IMR-90 (cell line): ENCODE data around the gene DDX39A. TPM values are rescaled to one million over a fixed set of nuclear protein-coding genes. Genes with fewer than 3 reads are reported as not detected.
A peak's percentile ranks its signal among the peaks of the same experiment; 100 is the strongest.
"Not testable (repeated sequence)": the region's sequence is repeated elsewhere in the genome, so short reads cannot be mapped to it uniquely, and the experiment has no call there.

Experiments used
- ATAC-seq: fragments of 200-7000 bp; cut with Tn5 transposase; 2 replicates; pipeline ENCODE4 v1.9.1; 2020; ENCODE audit warnings: low read depth, mild to moderate bottlenecking, moderate library complexity
- BruUV-seq: library from RNA; stranded (reverse); fragments of 400-500 nt; replicated peaks from 2 replicates; lab custom pipeline; 2021; lab: Mats Ljungman, UMichigan
- CTCF ChIA-PET: fragments of 300-600 bp; formaldehyde crosslinking; extraction: SDS; loops from one replicate; lab custom pipeline; 2021; ENCODE audit warnings: antibody characterized with exemption; lab: Yijun Ruan, JAX
- POLR2A ChIA-PET: fragments of 300-600 bp; sonication (Branson Sonifier 250); formaldehyde crosslinking; loops from one replicate; lab custom pipeline; 2022; ENCODE audit warnings: antibody characterized with exemption; ENCODE audit not compliant: unreplicated experiment; lab: Charles Lee
- DNase-seq: peaks from one replicate; pipeline ENCODE4 v3.0.0; 2013
- H2AFZ ChIP-seq: replicated peaks from 2 replicates; pipeline ENCODE3; 2013; ENCODE audit warnings: low read length, mild to moderate bottlenecking; ENCODE audit not compliant: poor library complexity
- H2AK5ac ChIP-seq: 2 replicates; pipeline ENCODE4 v1.6.1; 2013; ENCODE audit warnings: low read depth, low read length, inconsistent platforms
- H2AK9ac ChIP-seq: replicated peaks from 2 replicates; pipeline ENCODE3; 2013; ENCODE audit warnings: mild to moderate bottlenecking, low read depth, low read length, moderate library complexity; ENCODE audit not compliant: poor library complexity
- H2BK120ac ChIP-seq: 2 replicates; pipeline ENCODE4 v1.6.1; 2013; ENCODE audit warnings: low read depth, low read length, inconsistent platforms
- H2BK15ac ChIP-seq: 3 replicates; pipeline ENCODE4 v1.6.1; 2013; ENCODE audit warnings: low read depth, low read length, inconsistent platforms
- H2BK20ac ChIP-seq: 2 replicates; pipeline ENCODE4 v1.6.1; 2013; ENCODE audit warnings: low read depth, mild to moderate bottlenecking, inconsistent platforms, low read length, moderate library complexity
- H2BK5ac ChIP-seq: 2 replicates; pipeline ENCODE4 v1.6.1; 2013; ENCODE audit warnings: mild to moderate bottlenecking, low read depth, low read length, inconsistent platforms; ENCODE audit not compliant: poor library complexity, severe bottlenecking
- H3K14ac ChIP-seq: replicated peaks from 2 replicates; pipeline ENCODE4 v1.6.1; 2013; ENCODE audit warnings: low read depth, low read length, inconsistent platforms
- H3K18ac ChIP-seq: 2 replicates; pipeline ENCODE4 v1.6.1; 2013; ENCODE audit warnings: low read depth, low read length, control low read depth
- H3K23ac ChIP-seq: 2 replicates; pipeline ENCODE4 v1.6.1; 2013; ENCODE audit warnings: low read depth, low read length, inconsistent platforms
- H3K27ac ChIP-seq: 2 replicates; pipeline ENCODE4 v1.5.1; 2013; ENCODE audit warnings: mild to moderate bottlenecking, control low read depth, low read length; ENCODE audit not compliant: insufficient read depth
- H3K27me3 ChIP-seq: 2 replicates; pipeline ENCODE4 v1.6.1; 2013; ENCODE audit warnings: low read length; ENCODE audit not compliant: control insufficient read depth, insufficient read depth
- H3K36me3 ChIP-seq: 2 replicates; pipeline ENCODE4 v1.6.1; 2013; ENCODE audit warnings: low read length, mixed read lengths; ENCODE audit not compliant: control insufficient read depth, insufficient read depth
- H3K4ac ChIP-seq: 2 replicates; pipeline ENCODE4 v1.6.1; 2013; ENCODE audit warnings: low read depth, low read length, inconsistent platforms
- H3K4me1 ChIP-seq: 2 replicates; pipeline ENCODE4 v1.6.1; 2013; ENCODE audit warnings: low read length, mixed read lengths; ENCODE audit not compliant: control insufficient read depth, insufficient read depth
- H3K4me2 ChIP-seq: 2 replicates; pipeline ENCODE4 v1.6.1; 2013; ENCODE audit warnings: low read depth, mild to moderate bottlenecking, control low read depth, low read length, moderate library complexity
- H3K4me3 ChIP-seq: 2 replicates; pipeline ENCODE4 v1.5.1; 2013; ENCODE audit warnings: low read depth, mild to moderate bottlenecking, control low read depth, low read length, moderate library complexity; ENCODE audit not compliant: insufficient read depth
- H3K56ac ChIP-seq: 2 replicates; pipeline ENCODE4 v1.6.1; 2013; ENCODE audit warnings: low read length, inconsistent platforms; ENCODE audit not compliant: insufficient read depth; ENCODE audit errors: extremely low read depth
- H3K79me1 ChIP-seq, 2 experiments: 2 replicates each; pipeline ENCODE4 v1.6.1; 2013; ENCODE audit warnings: low read length in 2 of 2, inconsistent platforms in 1 of 2, low read depth in 1 of 2
- H3K9ac ChIP-seq: 2 replicates; pipeline ENCODE4 v1.6.1; 2013; ENCODE audit warnings: low read depth, low read length, control low read depth
- H3K9me1 ChIP-seq: 2 replicates; pipeline ENCODE4 v1.6.1; 2013; ENCODE audit warnings: low read length, inconsistent platforms; ENCODE audit not compliant: insufficient read depth
- H3K9me3 ChIP-seq: 2 replicates; pipeline ENCODE4 v1.6.1; 2013; ENCODE audit warnings: low read length; ENCODE audit not compliant: control insufficient read depth, insufficient read depth
- H4K20me1 ChIP-seq: 2 replicates; pipeline ENCODE4 v1.6.1; 2013; ENCODE audit warnings: low read length, inconsistent platforms; ENCODE audit not compliant: insufficient read depth
- H4K5ac ChIP-seq: 2 replicates; pipeline ENCODE4 v1.6.1; 2013; ENCODE audit warnings: mild to moderate bottlenecking, low read depth, low read length, control low read depth
- H4K8ac ChIP-seq, 2 experiments: 2 replicates each; pipeline ENCODE4 v1.6.1; 2013; ENCODE audit warnings: low read depth in 2 of 2, low read length in 2 of 2, control low read depth in 1 of 2, inconsistent platforms in 1 of 2
- H4K91ac ChIP-seq: 2 replicates; pipeline ENCODE4 v1.6.1; 2013; ENCODE audit warnings: low read depth, low read length, inconsistent platforms; ENCODE audit not compliant: insufficient read depth
- MAFK ChIP-seq: IDR thresholded peaks from 2 replicates; pipeline ENCODE4 v1.6.1; 2012; ENCODE audit warnings: low read depth, low read length, improper control_type of control experiment
- USF2 ChIP-seq: fragments of 150-350 bp; IDR thresholded peaks from 2 replicates; pipeline ENCODE4 v1.6.1; 2017; ENCODE audit warnings: mild to moderate bottlenecking, antibody characterized with exemption, low read length, low read depth
- WGBS, 2 experiments: methylation state at CpG; one replicate each; pipeline versions ENCODE4 v1.1.5 to v1.1.7; 2013; ENCODE audit warnings: missing lambda C conversion rate in 2 of 2; ENCODE audit not compliant: insufficient read length in 1 of 2; ENCODE audit errors: extremely low coverage in 2 of 2; 5-methylcytosine and 5-hydroxymethylcytosine counted together
- dilution Hi-C: fragments of 300-500 bp; cut with HindIII; formaldehyde crosslinking; loops from one replicate; pipeline ENCODE4 v1.14.3; 2018; ENCODE audit warnings: low sequenced_read_pairs; ENCODE audit not compliant: unreplicated experiment
- in situ Hi-C: fragments of 300-500 bp; cut with MboI; formaldehyde crosslinking; loops from 3 replicates; pipeline ENCODE4 v1.14.3; 2019; ENCODE audit warnings: low sequenced_read_pairs, inconsistent platforms, mixed read lengths
- intact Hi-C: fragments of 100-400 bp; cut with micrococcal nuclease; formaldehyde crosslinking; loops from 2 replicates; pipeline ENCODE4 v1.10.0; 2022
- polyA plus RNA-seq, 3 experiments: library from polyadenylated mRNA; depleted of rRNA; stranded (reverse); fragments of >200 nt; gene quantifications; 2 replicates each; pipeline ENCODE4 v1.2.3, GENCODE V29; 2012; ENCODE audit warnings: low replicate concordance in 1 of 3
- total RNA-seq: library from RNA; depleted of rRNA; stranded (reverse); fragments of >200 nt; gene quantifications from 2 replicates; pipeline ENCODE4 v1.2.3, GENCODE V29; 2012

Gene DDX39A
- total and polyA plus RNA-seq, 2 of the 4 experiments (the other 2 are of a cell fraction) = 82.5 to 83.0 TPM

- H3K27me3 ChIP-seq = no peaks in the 10 kb centered on the region
- H2AK5ac ChIP-seq = no peak overlapping the region
- no peak overlapping the region for H2AK9ac ChIP-seq
- peaks cover 10% of the 10 kb centered on the region for H3K4me1 ChIP-seq
- H4K91ac ChIP-seq = no peak overlapping the region
- H3K4ac ChIP-seq = no peak overlapping the region
- no peak overlapping the region for H3K18ac ChIP-seq
- no peak overlapping the region for H3K27ac ChIP-seq
- DNase-seq (peak; percentile 68), ATAC-seq (no peak)
- ChIA-PET CTCF (interaction anchor here (1.2 to 1.6 kb wide), 2 partner anchors 40 to 230 kb away, joined by 3 to 4 read pairs; partner anchors contain the start of gene ASF1B), POLR2A (no interaction called here)
- H4K20me1 ChIP-seq = no peaks in the 10 kb centered on the region
- H3K56ac ChIP-seq = no peak overlapping the region
- H3K79me1 ChIP-seq = no peaks in the 10 kb centered on the region
- H2BK15ac ChIP-seq = no peak overlapping the region
- H2BK120ac ChIP-seq = no peak overlapping the region
- 0 out of 2 replicates have a peak overlapping the region, but pooled peaks have one; percentile 16 for H3K4me2 ChIP-seq
- H3K36me3 ChIP-seq = no peaks in the 10 kb centered on the region
- no TSS peak for BruUV-seq
- no peak overlapping the region for H2AFZ ChIP-seq
- H3K9me3 ChIP-seq = no peaks in the 10 kb centered on the region
- TF ChIP-seq USF2 = peak; percentile 91
- TF ChIP-seq MAFK = no peak
- no peak overlapping the region for H2BK5ac ChIP-seq
- no peak overlapping the region for H3K14ac ChIP-seq
- H3K23ac ChIP-seq = no peak overlapping the region; the same call in 1 of the 2 replicates
- H3K9ac ChIP-seq = no peak overlapping the region
- intact Hi-C loops (no loop called here), dilution Hi-C loops (no loop called here), in situ Hi-C loops (no loop called here)
- no peak overlapping the region for H4K5ac ChIP-seq
- no peak overlapping the region for H4K8ac ChIP-seq
- H2BK20ac ChIP-seq = no peak overlapping the region
- no peaks in the 10 kb centered on the region for H3K9me1 ChIP-seq
- 25% methylated on average over 1 of the region's 3 CpGs; no CpG with 5 or more reads in 1 of the 2 experiments for WGBS, 2 experiments
- no peak overlapping the region for H3K4me3 ChIP-seq
Measured at GRCh38 chr19:14366529-14366928, 52.6 kb downstream of the DDX39A start.

DNA sequence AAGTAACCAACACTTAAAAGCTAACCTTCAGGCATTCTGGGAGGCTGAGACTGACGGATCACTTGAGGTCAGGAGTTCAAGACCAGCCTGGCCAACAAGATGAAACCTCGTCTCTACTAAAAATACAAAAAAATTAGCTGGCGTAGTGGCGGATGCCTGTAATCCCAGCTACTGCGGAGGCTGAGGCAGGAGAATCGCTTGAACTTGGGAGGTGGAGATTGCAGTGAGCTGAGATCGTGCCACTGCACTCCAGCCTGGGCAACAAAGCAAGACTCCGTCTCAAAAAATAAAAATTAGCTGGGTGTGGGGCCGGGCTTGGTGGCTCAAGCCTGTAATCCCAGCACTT is 55.1 kb downstream of the DDX39A start:
- peak overlapping the region; percentile 79 for H2AK9ac ChIP-seq
- BruUV-seq, H3K18ac ChIP-seq, H3K36me3 ChIP-seq, H4K5ac ChIP-seq, H3K9me3 ChIP-seq, POLR2A ChIA-PET, H3K9me1 ChIP-seq, ATAC-seq, H2BK5ac ChIP-seq, H3K9ac ChIP-seq, DNase-seq, H4K20me1 ChIP-seq, H3K14ac ChIP-seq, H4K91ac ChIP-seq, H3K4me3 ChIP-seq, H3K27me3 ChIP-seq, H2AK5ac ChIP-seq, dilution Hi-C loops, H2BK20ac ChIP-seq, H3K23ac ChIP-seq, in situ Hi-C loops, H3K56ac ChIP-seq, H3K4me1 ChIP-seq, H3K4me2 ChIP-seq, H3K27ac ChIP-seq, H3K79me1 ChIP-seq, intact Hi-C loops: not testable (repeated sequence)
- peak overlapping the region; percentile 54; the same call in 1 of the 3 replicates for H2BK15ac ChIP-seq
- H3K4ac ChIP-seq = 0 out of 2 replicates have a peak overlapping the region, but pooled peaks have one; percentile 54
- WGBS, 2 experiments = no CpG with 5 or more reads among the region's 9 CpGs
- CTCF ChIA-PET = interaction anchor here (0.6 to 1.1 kb wide), 3 partner anchors 31 to 227 kb away, joined by 3 read pairs; partner anchors contain the start of gene ASF1B
- H2AFZ ChIP-seq = peak overlapping the region; percentile 89
- peak overlapping the region; percentile 39; the same call in 1 of the 2 replicates for H2BK120ac ChIP-seq
- H4K8ac ChIP-seq = peak overlapping the region; percentile 53 to 92; a peak in 2 of 4 replicates
